Gastrocnemius medialis (tissue), 4 donors: ENCODE measurements around the gene INAFM2. TPM values are rescaled to one million over a fixed set of nuclear protein-coding genes. Genes with fewer than 3 reads are reported as not detected.

Experiments
- ATAC-seq, 2 donors: fragments of 150-250 bp; one replicate each; pipeline ENCODE4 v1.9.1; 2016
- DNase-seq, 2 donors: peaks; one replicate each; pipeline ENCODE4 v3.0.0-alpha.2; 2019
- H3K27ac ChIP-seq, 4 donors: fragments of 200-600 bp; sonication (generic); 1 replicate in 1 of 4; 2 replicates in 3 of 4; pipeline ENCODE4 v1.5.1; 2016 to 2018; ENCODE audit warnings: mild to moderate bottlenecking in 2 of 4, moderate library complexity in 1 of 4
- H3K27me3 ChIP-seq, 3 donors: fragments of 200-600 bp; sonication (generic) in 2 of 3; 1 replicate in 1 of 3; 2 replicates in 2 of 3; pipeline versions ENCODE4 v1.5.1 to v1.6.0; 2016 to 2019; ENCODE audit warnings: mild to moderate bottlenecking in 1 of 3, moderate library complexity in 1 of 3
- H3K36me3 ChIP-seq, 2 donors: fragments of 200-600 bp; sonication (generic) in 1 of 2; one replicate each; pipeline ENCODE4 v1.5.1; 2017 to 2018
- H3K4me1 ChIP-seq, 2 donors: fragments of 200-600 bp; sonication (generic) in 1 of 2; one replicate each; pipeline ENCODE4 v1.5.1; 2016 to 2017; ENCODE audit warnings: mild to moderate bottlenecking in 2 of 2
- H3K4me3 ChIP-seq, 4 donors: fragments of 200-600 bp; sonication (generic) in 3 of 4; 1 replicate in 1 of 4; 2 replicates in 3 of 4; pipeline ENCODE4 v1.5.1; 2016 to 2019; ENCODE audit warnings: mild to moderate bottlenecking in 2 of 4
- H3K9me3 ChIP-seq, 3 donors: fragments of 200-600 bp; sonication (generic) in 2 of 3; 1 replicate in 1 of 3; 2 replicates in 2 of 3; pipeline ENCODE4 v1.5.1; 2016 to 2019
- CTCF ChIP-seq, 5 experiments: fragments of 450-650 bp in 3 of 5; fragments of 200-600 bp in 2 of 5; sonication (generic) in 2 of 5; IDR thresholded peaks in 4 of 5; conservative IDR thresholded peaks in 1 of 5; 1 replicate in 4 of 5; 2 replicates in 1 of 5; pipeline ENCODE4 v1.5.1; 2016 to 2019; ENCODE audit warnings: antibody characterized with exemption in 5 of 5, mild to moderate bottlenecking in 3 of 5, moderate library complexity in 3 of 5
- POLR2A ChIP-seq, 2 donors: fragments of 450-650 bp; IDR thresholded peaks; one replicate each; pipeline ENCODE4 v1.6.1; 2017; ENCODE audit warnings: antibody characterized with exemption in 2 of 2, mild to moderate bottlenecking in 2 of 2, moderate library complexity in 2 of 2
- in situ Hi-C, 4 donors: fragments of 200-750 bp; cut with MboI; loops; one replicate each; pipeline versions ENCODE4 v1.15.0 to v1.8.0; 2017; ENCODE audit warnings: low sequenced_read_pairs in 4 of 4
- intact Hi-C: fragments of 100-400 bp; cut with DNase I; formaldehyde crosslinking; loops from one replicate; pipeline ENCODE4 v1.15.1; 2023; ENCODE audit warnings: low total_unique reads
- total RNA-seq, 4 donors: library from RNA; depleted of rRNA; stranded (reverse); fragments of >200 nt; gene quantifications; one replicate each; pipeline versions ENCODE4 v1.1.0 to v1.2.3, GENCODE V29; 2016

INAFM2 gene
- total RNA-seq, 4 donors from 2014 or later: 17.2 to 28.1 (median 17.7) TPM

DNA sequence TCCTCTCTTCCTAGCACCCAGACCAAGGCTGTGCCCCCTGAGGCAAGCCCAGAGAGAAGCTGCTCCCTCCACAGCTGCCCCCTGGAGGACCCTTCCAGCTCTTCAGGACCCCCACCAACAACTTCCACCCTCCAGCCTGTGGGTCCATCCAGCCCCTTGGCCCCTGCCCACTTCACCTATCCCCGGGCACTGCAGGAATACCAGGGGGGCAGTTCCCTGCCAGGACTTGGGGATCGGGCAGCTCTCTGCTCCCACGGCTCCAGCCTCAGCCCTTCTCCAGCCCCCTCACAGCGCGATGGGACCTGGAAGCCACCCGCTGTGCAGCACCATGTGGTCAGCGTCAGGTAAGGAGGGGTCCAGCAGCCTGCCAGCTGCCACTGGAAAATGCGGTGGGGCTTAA, 40.1 kb downstream of the INAFM2 start:
- intact Hi-C loops (no loop called here), in situ Hi-C loops (no loop called here)
- Histone ChIP-seq H3K36me3 (no peaks in the 10 kb centered on the region), H3K9me3 (no peaks in the 10 kb centered on the region), H3K4me3 (no peak overlapping the region), H3K27me3 (no peaks in the 10 kb centered on the region), H3K4me1 (peaks cover 18 to 22% of the 10 kb centered on the region in 2 donors), H3K27ac (no peak overlapping the region)
- TF ChIP-seq POLR2A (IDR thresholded peaks at IDR 0.05): no peak
- TF ChIP-seq CTCF (IDR thresholded peaks at IDR 0.05 in 4 of 5, conservative IDR thresholded peaks at IDR 0.05 in 1 of 5): no peak
- ATAC-seq: no peak
- no peak for DNase-seq

DNA sequence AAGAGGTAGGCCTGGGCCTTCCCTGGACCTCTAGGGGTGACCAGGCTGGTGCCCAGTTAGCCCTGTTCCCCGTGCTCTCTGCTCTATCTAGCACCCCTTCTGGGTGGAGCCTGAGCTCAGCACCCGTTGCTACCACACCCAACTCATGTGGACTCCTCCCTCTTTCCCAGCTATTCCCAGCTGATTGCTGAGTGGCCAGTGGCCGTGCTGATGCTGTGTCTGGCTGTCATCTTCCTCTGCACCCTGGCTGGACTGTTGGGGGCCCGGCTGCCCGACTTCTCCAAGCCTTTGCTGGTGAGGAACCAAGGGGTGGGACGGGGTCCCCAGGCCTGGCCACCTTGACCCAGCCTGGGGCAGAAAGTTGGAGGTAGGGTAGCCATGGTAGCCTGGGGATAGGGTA, 40.8 kb downstream of the INAFM2 start:
- Histone ChIP-seq H3K9me3 (no peaks in the 10 kb centered on the region), H3K4me1 (peaks cover 18 to 20% of the 10 kb centered on the region in 2 donors), H3K4me3 (no peak overlapping the region), H3K36me3 (no peaks in the 10 kb centered on the region), H3K27me3 (no peaks in the 10 kb centered on the region), H3K27ac (no peak overlapping the region)
- DNase-seq (no peak), ATAC-seq (no peak)
- in situ Hi-C loops (no loop called here), intact Hi-C loops (no loop called here)
- TF ChIP-seq POLR2A (IDR thresholded peaks at IDR 0.05) (no peak), CTCF (IDR thresholded peaks at IDR 0.05 in 4 of 5, conservative IDR thresholded peaks at IDR 0.05 in 1 of 5) (no peak)

DNA sequence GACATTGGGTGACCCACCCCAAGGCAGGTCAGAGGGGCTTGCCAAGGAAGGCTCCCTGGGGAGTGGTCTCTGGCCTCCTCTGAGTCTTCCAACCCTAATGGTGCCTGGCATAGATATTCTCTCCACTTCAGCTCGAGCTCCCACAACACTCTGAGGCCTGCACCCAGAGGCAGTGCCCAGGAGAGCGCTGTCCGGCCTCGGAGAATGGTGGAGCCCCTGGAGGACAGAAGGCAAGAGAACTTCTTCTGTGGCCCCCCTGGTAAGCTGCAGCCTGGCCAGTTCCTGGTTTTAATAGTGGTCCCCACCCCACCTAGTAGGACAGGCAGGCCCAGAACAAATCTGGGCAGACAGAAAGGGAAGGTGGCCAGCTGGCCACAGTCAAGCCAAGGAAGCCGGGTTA, 41.5 kb downstream of the INAFM2 start:
- H3K27me3 ChIP-seq: no peaks in the 10 kb centered on the region
- H3K36me3 ChIP-seq: no peaks in the 10 kb centered on the region
- no peak for DNase-seq
- in situ Hi-C loops (no loop called here), intact Hi-C loops (no loop called here)
- H3K9me3 ChIP-seq: no peaks in the 10 kb centered on the region
- TF ChIP-seq CTCF (IDR thresholded peaks at IDR 0.05 in 4 of 5, conservative IDR thresholded peaks at IDR 0.05 in 1 of 5) (no peak), POLR2A (IDR thresholded peaks at IDR 0.05) (no peak)
- ATAC-seq: no peak
- H3K4me1 ChIP-seq: peaks cover 18 to 20% of the 10 kb centered on the region in 2 donors
- H3K4me3 ChIP-seq: no peak overlapping the region
- H3K27ac ChIP-seq: no peak overlapping the region

- in situ Hi-C loops: no loop called here
- H3K27ac ChIP-seq: no peak overlapping the region
These were observed 42.3 kb downstream of the INAFM2 start for GRCh38 chr15:40365624-40366456.

More at GRCh38 chr15:40365624-40366456, 42.3 kb downstream of the INAFM2 start:
- peaks cover 18 to 20% of the 10 kb centered on the region in 2 donors for H3K4me1 ChIP-seq
- TF ChIP-seq POLR2A (IDR thresholded peaks at IDR 0.05) (no peak), CTCF (IDR thresholded peaks at IDR 0.05 in 4 of 5, conservative IDR thresholded peaks at IDR 0.05 in 1 of 5) (no peak)
- H3K4me3 ChIP-seq: no peak overlapping the region
- H3K36me3 ChIP-seq: no peaks in the 10 kb centered on the region
- no peaks in the 10 kb centered on the region for H3K9me3 ChIP-seq
- ATAC-seq (no peak), DNase-seq (no peak)
- intact Hi-C loops: no loop called here
- no peaks in the 10 kb centered on the region for H3K27me3 ChIP-seq
